SU-DHL-6 (cell line): ENCODE data around the gene STAB1.

Experiments
- H2AFZ ChIP-seq: fragments of 200-600 bp; sonication (generic); 2 replicates; pipeline ENCODE4 v1.6.1; 2014; ENCODE audit warnings: low read depth, mild to moderate bottlenecking, moderate library complexity, mixed read lengths, antibody characterized with exemption, low read length; ENCODE audit not compliant: severe bottlenecking
- H3F3A ChIP-seq: fragments of 200-600 bp; shearing (Covaris generic); 2 replicates; pipeline ENCODE4 v1.6.0; 2016; ENCODE audit warnings: antibody characterized with exemption, mild to moderate bottlenecking; ENCODE audit not compliant: insufficient read depth
- H3K27ac ChIP-seq: fragments of 200-600 bp; sonication (generic); 2 replicates; pipeline ENCODE4 v1.5.1; 2016; ENCODE audit warnings: low read depth, mild to moderate bottlenecking, low read length, moderate library complexity, mixed read lengths
- H3K27me3 ChIP-seq: fragments of 200-600 bp; sonication (generic), shearing (Covaris generic); 2 replicates; pipeline ENCODE4 v1.6.0; 2014; ENCODE audit warnings: mild to moderate bottlenecking, low read length
- H3K36me3 ChIP-seq: fragments of 200-600 bp; sonication (generic); 2 replicates; pipeline ENCODE4 v1.6.1; 2014; ENCODE audit warnings: mild to moderate bottlenecking, low read length, mixed read lengths
- H3K4me2 ChIP-seq: fragments of 300-600, 200-600 bp; shearing (Covaris generic), sonication (generic); 2 replicates; pipeline ENCODE4 v1.6.0; 2014; ENCODE audit warnings: low read length, low read depth, mild to moderate bottlenecking; ENCODE audit not compliant: poor library complexity, severe bottlenecking
- H3K4me3 ChIP-seq: fragments of 200-600 bp; sonication (generic); 2 replicates; pipeline ENCODE4 v1.5.1; 2014; ENCODE audit warnings: antibody characterized with exemption, low read length, mild to moderate bottlenecking, mixed read lengths; ENCODE audit not compliant: insufficient read depth, poor library complexity, severe bottlenecking
- H3K79me2 ChIP-seq: fragments of 200-600 bp; sonication (generic); 2 replicates; pipeline ENCODE4 v1.6.1; 2014; ENCODE audit warnings: mild to moderate bottlenecking, low read length, moderate library complexity; ENCODE audit not compliant: insufficient read depth
- H3K9ac ChIP-seq: fragments of 200-600 bp; sonication (generic); 2 replicates; pipeline ENCODE4 v1.7.0; 2014; ENCODE audit warnings: mild to moderate bottlenecking, low read length
- H3K9me2 ChIP-seq: fragments of 200-600 bp; sonication (generic); replicated peaks from 2 replicates; pipeline ENCODE4 v1.6.1; 2014; ENCODE audit warnings: low read length; ENCODE audit not compliant: insufficient read depth
- H3K9me3 ChIP-seq: fragments of 200-600 bp; sonication (generic); 2 replicates; pipeline ENCODE4 v1.6.1; 2014; ENCODE audit warnings: low read length, mixed read lengths; ENCODE audit not compliant: insufficient read depth
- H4K20me1 ChIP-seq: fragments of 200-600 bp; sonication (generic); 2 replicates; pipeline ENCODE4 v1.6.1; 2014; ENCODE audit warnings: low read depth, mild to moderate bottlenecking, antibody characterized with exemption, low read length, moderate library complexity, mixed read lengths
- CTCF ChIP-seq: fragments of 200-600 bp; sonication (generic); IDR thresholded peaks from one replicate; pipeline ENCODE4 v1.5.1; 2017; ENCODE audit warnings: antibody characterized with exemption, mild to moderate bottlenecking, low read length, moderate library complexity; ENCODE audit not compliant: insufficient read depth, poor library complexity, severe bottlenecking
- EZH2phosphoT487 ChIP-seq: fragments of 200-600 bp; sonication (generic), shearing (Covaris generic); conservative IDR thresholded peaks from 2 replicates; pipeline ENCODE4 v1.6.1; 2018; ENCODE audit warnings: mild to moderate bottlenecking, antibody characterized with exemption, low read length, moderate library complexity, mixed read lengths

The STAB1 gene

DNA sequence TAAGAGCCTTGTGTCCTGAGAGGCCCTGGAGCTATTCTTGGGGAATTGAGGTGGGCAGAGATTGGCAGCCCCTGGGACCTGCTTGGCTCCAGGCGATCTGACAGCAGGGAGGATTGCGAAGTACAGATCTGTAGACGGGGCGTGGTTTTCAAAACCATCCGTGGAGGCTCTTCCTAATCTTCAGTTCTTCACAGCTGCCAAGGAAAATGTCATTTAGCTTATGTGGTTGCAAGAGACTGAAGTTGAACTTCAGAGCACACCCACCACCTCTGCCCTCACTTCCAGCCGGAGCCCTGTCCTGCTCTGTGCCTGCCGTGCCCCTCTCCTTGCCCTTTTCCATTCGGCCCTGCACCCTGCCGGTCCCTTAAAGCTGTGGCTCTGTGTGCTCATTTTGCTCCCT lies 26.8 kb upstream of the STAB1 start:
- no peak overlapping the region for H3K4me3 ChIP-seq
- H3K27ac ChIP-seq: no peak overlapping the region
- no peaks in the 10 kb centered on the region for H3K27me3 ChIP-seq
- no peak overlapping the region for H3K4me2 ChIP-seq
- no peaks in the 10 kb centered on the region for H3K9me3 ChIP-seq
- no peaks in the 10 kb centered on the region; the same call in 1 of the 2 replicates for H3K79me2 ChIP-seq
- H3K9ac ChIP-seq: no peak overlapping the region
- TF ChIP-seq EZH2phosphoT487: no peak
- TF ChIP-seq CTCF: no peak
- no peaks in the 10 kb centered on the region for H3F3A ChIP-seq
- H3K9me2 ChIP-seq: no peaks in the 10 kb centered on the region
- H3K36me3 ChIP-seq: no peaks in the 10 kb centered on the region
- H4K20me1 ChIP-seq: no peaks in the 10 kb centered on the region
- no peak overlapping the region for H2AFZ ChIP-seq

- Histone ChIP-seq H3K27ac (no peak overlapping the region), H3K79me2 (no peaks in the 10 kb centered on the region; the same call in 1 of the 2 replicates), H2AFZ (no peak overlapping the region), H3K4me2 (no peak overlapping the region), H3K9ac (no peak overlapping the region), H3F3A (no peaks in the 10 kb centered on the region), H3K36me3 (no peaks in the 10 kb centered on the region), H3K4me3 (no peak overlapping the region), H4K20me1 (no peaks in the 10 kb centered on the region), H3K27me3 (no peaks in the 10 kb centered on the region), H3K9me2 (no peaks in the 10 kb centered on the region), H3K9me3 (no peaks in the 10 kb centered on the region)
- TF ChIP-seq CTCF (no peak), EZH2phosphoT487 (no peak)
Measured at GRCh38 chr3:52469001-52469400, 26.1 kb upstream of the STAB1 start.

- Histone ChIP-seq H3K4me3 (no peak overlapping the region), H2AFZ (no peak overlapping the region), H3K27me3 (no peaks in the 10 kb centered on the region), H3K36me3 (no peaks in the 10 kb centered on the region), H3F3A (no peaks in the 10 kb centered on the region), H3K9me2 (no peaks in the 10 kb centered on the region), H3K4me2 (no peak overlapping the region), H3K27ac (no peak overlapping the region), H3K79me2 (no peaks in the 10 kb centered on the region), H3K9ac (no peak overlapping the region), H3K9me3 (no peaks in the 10 kb centered on the region), H4K20me1 (no peaks in the 10 kb centered on the region)
- TF ChIP-seq CTCF (no peak), EZH2phosphoT487 (no peak)
Measured at GRCh38 chr3:52470920-52471319, 24.2 kb upstream of the STAB1 start.
